B cell (primary cell): ENCODE data around the gene COG4. TPM values are rescaled to one million over a fixed set of nuclear protein-coding genes. Genes with fewer than 3 reads are reported as not detected.

Experiments used
- ATAC-seq: fragments of 200-7000 bp; cut with Tn5 transposase; one replicate; pipeline ENCODE4 v1.10.0; 2021; ENCODE audit warnings: low read depth, mild to moderate bottlenecking, moderate number of reproducible peaks, moderate library complexity
- CTCF ChIA-PET: fragments of 350-600 bp; sonication (Branson Sonifier 250); formaldehyde crosslinking; loops from one replicate; lab custom pipeline; 2021; ENCODE audit warnings: antibody characterized with exemption, inconsistent platforms; lab: Charles Lee
- POLR2A ChIA-PET: fragments of 350-600 bp; sonication (Branson Sonifier 250); formaldehyde crosslinking; loops from one replicate; lab custom pipeline; 2021; ENCODE audit warnings: antibody characterized with exemption; lab: Charles Lee
- DNase-seq: peaks from one replicate; pipeline ENCODE4 v3.0.0; 2013
- H2AFZ ChIP-seq: 2 replicates; pipeline ENCODE4 v1.6.1; 2012; ENCODE audit warnings: mild to moderate bottlenecking, low read depth, low read length; ENCODE audit not compliant: insufficient read depth, poor library complexity, severe bottlenecking
- H3K27ac ChIP-seq, 2 donors: 1 replicate in 1 of 2; 2 replicates in 1 of 2; pipeline ENCODE4 v1.5.1; 2012 to 2013; ENCODE audit warnings: low read length in 2 of 2, mild to moderate bottlenecking in 2 of 2, moderate library complexity in 1 of 2
- H3K27me3 ChIP-seq, 4 experiments: fragments of 200-600 bp in 1 of 4; sonication (generic) in 1 of 4; replicated peaks in 1 of 4; 1 replicate in 2 of 4; 2 replicates in 2 of 4; pipeline versions ENCODE4 v1.6.1 to v1.7.0; 2013 to 2016; ENCODE audit warnings: low read length in 3 of 4, mild to moderate bottlenecking in 2 of 4, mixed read lengths in 1 of 4, moderate library complexity in 1 of 4; ENCODE audit not compliant: insufficient read depth in 4 of 4, control insufficient read depth in 3 of 4; ENCODE audit errors: control extremely low read depth in 1 of 4
- H3K36me3 ChIP-seq, 2 experiments: replicated peaks in 1 of 2; 1 replicate in 1 of 2; 2 replicates in 1 of 2; pipeline versions ENCODE4 v1.6.1 to v1.7.1; 2013; ENCODE audit warnings: low read length in 1 of 2; ENCODE audit not compliant: insufficient read depth in 2 of 2, control insufficient read depth in 1 of 2; ENCODE audit errors: control extremely low read depth in 1 of 2, extremely low read depth in 1 of 2
- H3K4me1 ChIP-seq, 2 donors: fragments of 200-600 bp in 1 of 2; sonication (generic) in 1 of 2; 1 replicate in 1 of 2; 2 replicates in 1 of 2; pipeline versions ENCODE4 v1.5.1 to v1.6.1; 2013 to 2017; ENCODE audit warnings: low read length in 2 of 2; ENCODE audit not compliant: control insufficient read depth in 2 of 2, insufficient read depth in 2 of 2
- H3K4me2 ChIP-seq: replicated peaks from 2 replicates; pipeline ENCODE3; 2012; ENCODE audit warnings: mild to moderate bottlenecking, low read depth, low read length; ENCODE audit not compliant: poor library complexity, severe bottlenecking
- H3K4me3 ChIP-seq, 5 experiments: fragments of 200-600 bp in 1 of 5; sonication (generic) in 1 of 5; 1 replicate in 3 of 5; 2 replicates in 2 of 5; pipeline versions ENCODE4 v1.5.1 to v1.7.0; 2011 to 2016; ENCODE audit warnings: low read length in 4 of 5, mild to moderate bottlenecking in 4 of 5, low read depth in 2 of 5, control low read depth in 1 of 5, moderate library complexity in 1 of 5; ENCODE audit not compliant: insufficient read depth in 1 of 5; ENCODE audit errors: control extremely low read depth in 1 of 5, extremely low read depth in 1 of 5
- H3K79me2 ChIP-seq: fragments of 200-600 bp; sonication (generic); one replicate; pipeline ENCODE4 v1.6.0; 2016; ENCODE audit warnings: low read length; ENCODE audit not compliant: control insufficient read depth, insufficient read depth
- H3K9ac ChIP-seq: fragments of 200-600 bp; sonication (generic); 2 replicates; pipeline ENCODE4 v1.6.1; 2017; ENCODE audit warnings: mild to moderate bottlenecking, low read length, moderate library complexity
- H3K9me3 ChIP-seq, 3 donors: one replicate each; pipeline versions ENCODE4 v1.6.1 to v1.7.1; 2013; ENCODE audit warnings: low read length in 2 of 3; ENCODE audit not compliant: control insufficient read depth in 2 of 3, insufficient read depth in 1 of 3; ENCODE audit errors: control extremely low read depth in 1 of 3
- H4K20me1 ChIP-seq: 2 replicates; pipeline ENCODE4 v1.6.0; 2012; ENCODE audit warnings: mild to moderate bottlenecking, low read length; ENCODE audit not compliant: insufficient read depth, control insufficient read depth, poor library complexity, severe bottlenecking
- H3K27ac Mint-ChIP-seq: one replicate; pipeline ENCODE4 v1.8.0; 2021; ENCODE audit warnings: mixed read lengths
- H3K27me3 Mint-ChIP-seq: one replicate; pipeline ENCODE4 v1.8.0; 2021; ENCODE audit warnings: mixed read lengths
- H3K4me1 Mint-ChIP-seq: one replicate; pipeline ENCODE4 v1.8.0; 2021; ENCODE audit warnings: mixed read lengths
- H3K4me3 Mint-ChIP-seq: one replicate; pipeline ENCODE4 v1.8.0; 2021; ENCODE audit warnings: mixed read lengths
- H3K9me3 Mint-ChIP-seq: one replicate; pipeline ENCODE4 v1.8.0; 2022; ENCODE audit warnings: mixed read lengths; ENCODE audit not compliant: insufficient read depth
- CTCF ChIP-seq: fragments of 200-600 bp; IDR thresholded peaks from one replicate; pipeline ENCODE4 v1.8.0; 2022; ENCODE audit warnings: antibody characterized with exemption, mild to moderate bottlenecking
- EZH2 ChIP-seq: IDR thresholded peaks from 2 replicates; pipeline ENCODE4 v1.6.1; 2012; ENCODE audit warnings: borderline replicate concordance, low read depth, mild to moderate bottlenecking, moderate library complexity, low read length; ENCODE audit not compliant: insufficient read depth, poor library complexity, severe bottlenecking
- WGBS: methylation state at CpG from one replicate; pipeline ENCODE4 v1.1.5; 2013; ENCODE audit warnings: missing lambda C conversion rate; ENCODE audit not compliant: insufficient coverage; 5-methylcytosine and 5-hydroxymethylcytosine counted together
- intact Hi-C: fragments of 100-400 bp; cut with micrococcal nuclease; formaldehyde crosslinking; loops from one replicate; pipeline ENCODE4 v1.10.0; 2022
- polyA plus RNA-seq: library from polyadenylated mRNA; depleted of rRNA; stranded (reverse); fragments of >200 nt; gene quantifications from 2 replicates; pipeline ENCODE4 v1.2.3, GENCODE V29; 2012
- total RNA-seq, 2 donors: library from RNA; stranded (reverse); fragments of 120-200 nt in 1 of 2; gene quantifications; 1 replicate in 1 of 2; 2 replicates in 1 of 2; pipeline versions ENCODE4 v1.2.3 to v1.2.4, GENCODE V29; 2013 to 2022

The COG4 gene
- total and polyA plus RNA-seq, 2 donors (not counting 1 experiment from before 2014, with no cell fraction given): 49.4 to 60.6 TPM

- H3K4me3 ChIP-seq: no peak overlapping the region
- H3K4me1 ChIP-seq: no peaks in the 10 kb centered on the region
- Mint-ChIP-seq H3K27me3 (no peaks in the 10 kb centered on the region), H3K4me3 (no peak overlapping the region), H3K9me3 (no peaks in the 10 kb centered on the region), H3K27ac (no peak overlapping the region), H3K4me1 (peaks cover 3% of the 10 kb centered on the region)
- CTCF ChIA-PET: no interaction called here
- intact Hi-C loops: no loop called here
- H3K27ac ChIP-seq: no peak overlapping the region
- H3K79me2 ChIP-seq: peaks cover 13% of the 10 kb centered on the region
- no peaks in the 10 kb centered on the region for H3K27me3 ChIP-seq
- POLR2A ChIA-PET: interaction anchor here (0.6 kb wide), 1 partner anchor 104 kb away, joined by 3 read pairs; no protein-coding TSS in a partner anchor
- no peaks in the 10 kb centered on the region for H3K9me3 ChIP-seq
- H2AFZ ChIP-seq: no peak overlapping the region
- no peak overlapping the region for H3K4me2 ChIP-seq
- TF ChIP-seq CTCF (no peak), EZH2 (no peak)
- H3K36me3 ChIP-seq: peaks cover 0 to 10% of the 10 kb centered on the region in 2 experiments
- DNase-seq (no peak), ATAC-seq (no peak)
- 95% methylated on average over 8 of the region's 8 CpGs for WGBS
- H3K9ac ChIP-seq: no peak overlapping the region
- H4K20me1 ChIP-seq: no peaks in the 10 kb centered on the region
Measured at GRCh38 chr16:70460737-70461261, 62.6 kb downstream of the COG4 start.

GRCh38 chr16:70457446-70458166 is 65.7 kb downstream of the COG4 start:
- 94% methylated on average over 2 of the region's 5 CpGs for WGBS
- DNase-seq (no peak), ATAC-seq (no peak)
- intact Hi-C loops: no loop called here
- H3K4me2 ChIP-seq: no peak overlapping the region
- CTCF ChIA-PET: no interaction called here
- no peaks in the 10 kb centered on the region for H3K27me3 Mint-ChIP-seq
- no peak overlapping the region for H2AFZ ChIP-seq
- H3K9me3 Mint-ChIP-seq: no peaks in the 10 kb centered on the region
- no peak overlapping the region for H3K4me3 ChIP-seq
- no peaks in the 10 kb centered on the region for H3K27me3 ChIP-seq
- TF ChIP-seq CTCF (no peak), EZH2 (no peak)
- no peaks in the 10 kb centered on the region for H4K20me1 ChIP-seq
- no peaks in the 10 kb centered on the region for H3K9me3 ChIP-seq
- POLR2A ChIA-PET: no interaction called here
- H3K27ac Mint-ChIP-seq: no peak overlapping the region
- peaks cover 22% of the 10 kb centered on the region for H3K79me2 ChIP-seq
- peaks cover 10 to 17% of the 10 kb centered on the region in 2 donors for H3K4me1 ChIP-seq
- H3K4me3 Mint-ChIP-seq: no peak overlapping the region
- H3K9ac ChIP-seq: no peak overlapping the region
- peaks cover 19% of the 10 kb centered on the region for H3K4me1 Mint-ChIP-seq
- no peaks in the 10 kb centered on the region for H3K36me3 ChIP-seq
- no peak overlapping the region for H3K27ac ChIP-seq
